GM21576 (cell line): ENCODE results near the gene RAN.

Source experiments
- ATAC-seq: cut with Tn5 transposase; IDR thresholded peaks from one replicate; pipeline ENCODE4 v1.9.1; 2021; ENCODE audit warnings: mild to moderate bottlenecking, moderate library complexity; ENCODE audit not compliant: unreplicated experiment

Gene RAN

GRCh38 chr12:130925666-130926015, 53.8 kb downstream of the RAN start:
- no peak for ATAC-seq
